Measurements from ENCODE around the gene TNKS2.

DNA sequence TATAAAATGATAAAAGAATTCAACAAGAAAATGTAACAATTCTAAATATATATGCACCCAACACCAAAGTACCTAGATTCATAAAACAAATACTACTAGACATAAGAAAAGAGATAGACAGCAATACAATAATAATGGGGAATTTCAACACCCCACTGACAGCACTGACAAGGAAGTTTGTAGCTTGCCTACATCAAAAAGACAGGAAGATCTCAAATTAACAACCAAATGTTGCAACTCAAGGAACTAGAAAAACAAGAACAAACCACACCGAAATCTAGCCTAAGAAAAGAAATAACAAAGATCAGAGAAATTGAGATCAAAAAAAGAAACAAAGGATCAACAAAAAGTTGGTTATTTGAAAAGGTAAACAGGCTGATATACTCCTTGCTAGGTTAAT is 36.5 kb upstream of the TNKS2 start:
- TF ChIP-seq, protein P1, sequence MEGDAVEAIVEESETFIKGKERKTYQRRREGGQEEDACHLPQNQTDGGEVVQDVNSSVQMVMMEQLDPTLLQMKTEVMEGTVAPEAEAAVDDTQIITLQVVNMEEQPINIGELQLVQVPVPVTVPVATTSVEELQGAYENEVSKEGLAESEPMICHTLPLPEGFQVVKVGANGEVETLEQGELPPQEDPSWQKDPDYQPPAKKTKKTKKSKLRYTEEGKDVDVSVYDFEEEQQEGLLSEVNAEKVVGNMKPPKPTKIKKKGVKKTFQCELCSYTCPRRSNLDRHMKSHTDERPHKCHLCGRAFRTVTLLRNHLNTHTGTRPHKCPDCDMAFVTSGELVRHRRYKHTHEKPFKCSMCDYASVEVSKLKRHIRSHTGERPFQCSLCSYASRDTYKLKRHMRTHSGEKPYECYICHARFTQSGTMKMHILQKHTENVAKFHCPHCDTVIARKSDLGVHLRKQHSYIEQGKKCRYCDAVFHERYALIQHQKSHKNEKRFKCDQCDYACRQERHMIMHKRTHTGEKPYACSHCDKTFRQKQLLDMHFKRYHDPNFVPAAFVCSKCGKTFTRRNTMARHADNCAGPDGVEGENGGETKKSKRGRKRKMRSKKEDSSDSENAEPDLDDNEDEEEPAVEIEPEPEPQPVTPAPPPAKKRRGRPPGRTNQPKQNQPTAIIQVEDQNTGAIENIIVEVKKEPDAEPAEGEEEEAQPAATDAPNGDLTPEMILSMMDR (IDR thresholded peaks at IDR 0.05) = no peak
- TF ChIP-seq EZH2phosphoT487 (IDR thresholded peaks at IDR 0.05) = no peak

Measured in neural progenitor cell (in vitro differentiated cells).